GM10266 (cell line): ENCODE data around the gene AP5Z1.

Source experiments
- DNase-seq: peaks from one replicate; pipeline ENCODE4 v3.0.0; 2012; ENCODE audit errors: extremely low spot score
- TF ChIP-seq, protein P1 (sequence below): IDR thresholded peaks from 2 replicates; pipeline ENCODE4 v1.5.1; 2012; ENCODE audit warnings: mild to moderate bottlenecking, low read depth; ENCODE audit not compliant: control insufficient read depth, insufficient read depth; ENCODE audit errors: missing control alignments

Gene AP5Z1

DNA sequence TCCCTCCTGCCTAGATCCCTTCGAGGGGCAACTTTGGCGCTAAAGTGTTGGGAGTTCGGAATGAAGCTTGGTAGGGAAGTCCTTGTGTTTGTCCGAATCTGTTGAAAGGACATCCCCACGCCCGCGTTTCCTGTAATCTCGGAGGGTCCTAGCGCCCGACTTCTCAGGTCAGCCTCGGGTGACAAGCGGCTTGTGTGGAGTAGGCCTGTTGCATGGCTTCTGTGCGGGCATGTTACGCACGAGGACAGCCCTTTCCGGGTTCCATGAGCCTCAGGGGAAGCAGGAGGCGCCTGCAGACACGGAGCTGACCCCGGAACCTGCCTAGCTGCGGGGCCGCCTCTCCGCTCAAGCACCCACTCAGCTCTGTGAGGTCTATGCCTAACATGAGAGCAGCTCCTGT, 28.4 kb upstream of the AP5Z1 start:
- TF ChIP-seq, protein P1, sequence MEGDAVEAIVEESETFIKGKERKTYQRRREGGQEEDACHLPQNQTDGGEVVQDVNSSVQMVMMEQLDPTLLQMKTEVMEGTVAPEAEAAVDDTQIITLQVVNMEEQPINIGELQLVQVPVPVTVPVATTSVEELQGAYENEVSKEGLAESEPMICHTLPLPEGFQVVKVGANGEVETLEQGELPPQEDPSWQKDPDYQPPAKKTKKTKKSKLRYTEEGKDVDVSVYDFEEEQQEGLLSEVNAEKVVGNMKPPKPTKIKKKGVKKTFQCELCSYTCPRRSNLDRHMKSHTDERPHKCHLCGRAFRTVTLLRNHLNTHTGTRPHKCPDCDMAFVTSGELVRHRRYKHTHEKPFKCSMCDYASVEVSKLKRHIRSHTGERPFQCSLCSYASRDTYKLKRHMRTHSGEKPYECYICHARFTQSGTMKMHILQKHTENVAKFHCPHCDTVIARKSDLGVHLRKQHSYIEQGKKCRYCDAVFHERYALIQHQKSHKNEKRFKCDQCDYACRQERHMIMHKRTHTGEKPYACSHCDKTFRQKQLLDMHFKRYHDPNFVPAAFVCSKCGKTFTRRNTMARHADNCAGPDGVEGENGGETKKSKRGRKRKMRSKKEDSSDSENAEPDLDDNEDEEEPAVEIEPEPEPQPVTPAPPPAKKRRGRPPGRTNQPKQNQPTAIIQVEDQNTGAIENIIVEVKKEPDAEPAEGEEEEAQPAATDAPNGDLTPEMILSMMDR, result no peak
- no peak for DNase-seq

DNA sequence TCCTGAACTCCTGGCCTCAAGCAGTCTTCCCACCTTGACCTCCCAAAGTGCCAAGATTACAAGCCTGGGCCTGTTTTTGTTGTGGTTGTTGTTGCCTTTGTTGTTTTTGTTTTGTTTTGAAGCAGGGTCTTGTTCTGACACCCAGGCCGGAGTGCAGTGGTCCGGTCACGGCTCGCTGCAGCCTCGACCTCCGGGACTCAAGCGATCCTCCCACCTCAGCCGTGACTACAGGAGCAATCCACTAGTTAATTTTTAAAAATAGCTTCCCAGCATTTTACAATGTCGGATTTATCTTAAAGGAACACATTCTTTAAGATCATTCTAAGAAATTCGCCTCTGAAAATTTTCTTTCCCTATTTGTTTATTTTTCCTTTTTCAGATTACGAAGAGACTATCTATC, 27.7 kb upstream of the AP5Z1 start:
- TF ChIP-seq, protein P1, result no peak

DNA sequence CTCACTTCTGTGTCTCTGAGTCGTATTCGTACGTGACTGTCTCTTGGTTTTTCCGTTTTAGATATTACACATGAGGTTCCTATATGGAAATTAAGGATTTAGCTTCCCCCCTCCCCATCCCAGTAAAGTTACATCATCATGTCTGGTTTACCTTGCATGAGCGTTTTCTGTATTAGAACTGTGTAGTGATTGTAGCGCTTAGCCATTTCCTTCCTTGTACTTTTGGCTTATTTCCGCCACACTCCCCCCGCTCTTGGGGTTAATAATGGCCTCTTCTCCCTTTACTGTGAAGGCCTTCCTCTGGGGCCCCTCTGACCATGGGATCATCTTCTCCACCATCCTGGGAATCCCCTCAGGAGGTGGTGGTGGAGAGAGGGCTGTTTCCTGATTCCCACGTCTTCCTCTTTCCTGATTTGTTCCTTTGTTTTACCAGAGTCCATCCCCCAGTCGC, 27.2 kb upstream of the AP5Z1 start:
- no peak for DNase-seq
- TF ChIP-seq, protein P1, result no peak

More for the DNA sequence above, 27.7 kb upstream of the AP5Z1 start:
- no peak for DNase-seq

DNA sequence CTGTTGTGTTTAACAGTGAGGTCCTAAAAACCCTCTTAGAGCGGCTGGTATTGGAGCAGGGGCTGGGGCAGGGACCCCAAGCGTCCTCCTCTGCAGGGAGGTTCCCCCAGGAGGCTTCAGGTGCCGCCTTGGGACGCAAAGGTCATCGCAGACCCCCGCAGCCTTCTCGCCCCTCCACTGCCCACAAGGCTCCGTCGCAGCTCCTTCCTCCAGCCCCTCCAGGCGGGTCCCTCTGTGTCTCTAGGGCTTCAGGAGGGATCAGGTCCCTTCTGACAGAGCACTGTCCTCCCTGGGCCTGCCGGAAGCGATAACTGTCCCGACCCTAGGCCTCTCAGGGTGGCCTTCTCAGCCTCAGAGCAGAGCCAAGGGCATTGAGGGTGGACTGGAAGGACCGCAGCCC, 26.1 kb upstream of the AP5Z1 start:
- no peak for DNase-seq
- TF ChIP-seq, protein P1, result no peak

DNA sequence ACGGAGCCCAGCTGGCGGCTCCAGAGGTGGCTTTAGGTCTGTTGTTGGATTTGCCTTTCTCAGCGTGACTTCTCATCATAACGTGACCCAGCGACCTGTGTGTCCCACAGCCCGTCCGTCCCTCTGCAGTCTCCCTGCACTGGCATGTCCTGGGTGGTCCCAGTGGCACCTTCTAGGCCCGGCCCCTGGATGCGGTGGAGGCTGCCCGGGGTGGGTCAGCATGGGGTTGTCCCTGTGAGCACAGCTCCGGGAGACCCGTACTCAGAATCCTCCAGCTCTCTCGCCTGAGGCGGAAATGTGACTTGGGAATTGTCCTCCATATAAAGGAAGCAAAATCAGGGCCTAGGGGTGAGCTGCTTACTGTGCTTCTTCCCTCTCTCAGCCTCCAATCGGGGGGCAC, 25.6 kb upstream of the AP5Z1 start:
- TF ChIP-seq, protein P1, result no peak
- no peak for DNase-seq

DNA sequence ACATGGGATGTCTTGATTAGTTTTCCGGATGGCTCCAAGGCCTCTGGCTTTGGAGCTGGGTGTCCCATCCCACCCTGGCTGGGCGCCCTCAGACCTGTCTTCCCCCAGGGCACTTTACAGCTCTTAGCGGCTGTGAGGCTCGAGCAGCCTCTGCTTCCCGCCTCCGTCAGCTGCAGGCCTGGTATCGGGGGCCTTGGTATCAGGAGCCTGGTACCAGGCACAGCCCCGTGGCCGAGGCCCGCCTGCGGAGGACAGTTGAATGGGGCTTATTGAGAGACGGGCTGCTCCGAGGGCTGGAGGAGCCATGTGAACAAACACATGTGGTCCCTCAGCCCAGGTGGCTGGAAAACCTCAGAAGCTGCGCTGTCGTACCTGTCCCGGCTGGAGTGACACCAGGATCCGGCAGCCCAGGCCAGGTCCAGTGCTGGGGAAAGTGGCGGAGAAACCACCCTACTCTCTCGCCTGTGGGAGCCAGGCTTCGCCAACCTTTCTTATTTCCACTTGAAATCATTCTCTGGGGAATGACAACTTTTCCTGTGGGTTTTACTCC, 23.9 kb upstream of the AP5Z1 start:
- no peak for DNase-seq
- TF ChIP-seq, protein P1, result no peak

DNA sequence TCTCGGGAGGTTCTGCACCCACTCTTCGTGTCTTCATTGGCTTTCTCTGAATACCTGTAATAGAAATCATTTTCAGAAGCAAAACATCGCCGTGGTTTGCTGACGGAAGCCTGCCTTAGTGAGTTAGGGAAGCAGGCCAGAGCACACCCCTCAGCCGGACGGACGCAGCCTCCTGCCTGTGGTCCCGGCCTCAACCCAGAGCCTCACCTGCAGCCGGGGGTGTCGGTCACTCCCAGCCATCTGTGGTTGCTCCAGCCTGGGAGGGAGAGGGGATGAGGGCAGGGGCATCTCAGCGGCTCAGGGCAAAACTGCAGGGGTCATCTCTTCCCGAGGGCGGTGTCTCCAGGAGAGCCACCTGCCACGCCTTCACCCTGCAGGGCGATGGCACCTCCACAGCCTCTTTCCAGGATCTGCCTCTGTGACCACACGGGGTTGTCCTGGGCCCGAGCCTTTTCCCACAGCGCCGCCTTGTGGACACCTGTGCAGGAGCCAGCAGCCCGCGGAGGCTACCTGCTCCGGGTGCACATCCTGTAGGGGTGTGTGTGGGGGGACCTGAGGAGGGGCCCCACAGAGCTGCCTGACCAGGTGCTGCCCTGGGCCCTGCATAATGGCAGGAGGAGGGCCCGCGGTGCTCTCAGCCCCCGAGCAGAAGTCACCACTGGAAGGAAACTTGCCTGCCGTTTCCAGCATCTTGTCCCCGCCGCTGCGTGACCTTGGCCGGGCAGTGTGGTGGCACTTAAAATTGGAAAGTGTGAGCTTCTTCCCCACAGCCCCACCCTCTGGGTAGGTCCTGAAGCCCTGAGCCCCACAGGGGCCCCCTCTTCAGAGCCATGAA, 21.6 kb upstream of the AP5Z1 start:
- DNase-seq, result peak; percentile 92
- TF ChIP-seq, protein P1, result peak; percentile 94
